HL-60 (cell line): ENCODE data around the gene ATG2B.

Experiments used
- DNase-seq, 2 experiments: peaks; one replicate each; pipeline ENCODE4 v3.0.0-alpha.2; 2010 to 2020; ENCODE audit warnings: low read depth in 1 of 2, low spot score in 1 of 2
- H3K27ac ChIP-seq: fragments of 250-450 bp; sonication (Bioruptor Pico); replicated peaks from 2 replicates; pipeline ENCODE4 v1.5.1; 2020; ENCODE audit warnings: mild to moderate bottlenecking, moderate library complexity
- H3K27me3 ChIP-seq: fragments of 250-450 bp; sonication (Bioruptor Pico); 2 replicates; pipeline ENCODE4 v1.5.1; 2021; ENCODE audit warnings: mild to moderate bottlenecking, moderate library complexity; ENCODE audit not compliant: insufficient read depth, poor library complexity, severe bottlenecking
- H3K4me3 ChIP-seq: replicated peaks from 2 replicates; pipeline ENCODE4 v1.5.1; 2011; ENCODE audit warnings: mild to moderate bottlenecking, control low read depth, low read length; ENCODE audit not compliant: insufficient read depth
- GABPA ChIP-seq: IDR thresholded peaks from 2 replicates; pipeline ENCODE4 v1.6.1; 2012; ENCODE audit warnings: low read depth
- POLR2AphosphoS5 ChIP-seq: IDR thresholded peaks from 2 replicates; pipeline ENCODE4 v1.6.1; 2012; ENCODE audit warnings: low read depth
- SPI1 ChIP-seq: IDR thresholded peaks from 2 replicates; pipeline ENCODE4 v1.6.1; 2012; ENCODE audit warnings: low read depth, mild to moderate bottlenecking, borderline replicate concordance
- TF ChIP-seq, protein P1 (sequence below): IDR thresholded peaks from 2 replicates; pipeline ENCODE4 v1.6.1; 2012; ENCODE audit warnings: low read depth; ENCODE audit not compliant: insufficient replicate concordance
- TF ChIP-seq, protein P2 (sequence below): IDR thresholded peaks from one replicate; pipeline ENCODE4 v1.5.1; 2011; ENCODE audit warnings: low read length, control low read depth, inconsistent platforms; ENCODE audit not compliant: insufficient read depth

ATG2B gene

DNA sequence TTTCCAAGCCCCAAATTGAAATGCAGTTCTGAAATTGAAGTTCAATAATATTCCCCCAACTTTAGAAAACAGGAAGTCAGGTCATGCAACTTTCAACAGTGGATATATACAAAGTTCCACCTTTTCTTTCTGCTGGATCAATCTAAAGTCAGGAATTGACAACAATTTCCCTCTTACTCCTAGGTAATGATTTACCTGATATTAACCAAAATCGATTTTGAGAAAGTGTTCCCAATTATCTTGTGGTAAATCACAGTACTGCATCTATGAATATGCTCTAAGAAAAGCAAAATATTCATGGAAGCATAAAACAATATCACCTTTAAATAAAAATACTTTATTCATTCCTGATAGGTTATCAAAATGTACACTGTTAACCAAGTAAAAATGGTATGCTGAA, 78.7 kb downstream of the ATG2B start:
- TF ChIP-seq SPI1 (peak; percentile 67), GABPA (no peak)
- Histone ChIP-seq H3K4me3 (no peak overlapping the region), H3K27ac (no peak overlapping the region), H3K27me3 (no peaks in the 10 kb centered on the region)
- DNase-seq = no peak

DNA sequence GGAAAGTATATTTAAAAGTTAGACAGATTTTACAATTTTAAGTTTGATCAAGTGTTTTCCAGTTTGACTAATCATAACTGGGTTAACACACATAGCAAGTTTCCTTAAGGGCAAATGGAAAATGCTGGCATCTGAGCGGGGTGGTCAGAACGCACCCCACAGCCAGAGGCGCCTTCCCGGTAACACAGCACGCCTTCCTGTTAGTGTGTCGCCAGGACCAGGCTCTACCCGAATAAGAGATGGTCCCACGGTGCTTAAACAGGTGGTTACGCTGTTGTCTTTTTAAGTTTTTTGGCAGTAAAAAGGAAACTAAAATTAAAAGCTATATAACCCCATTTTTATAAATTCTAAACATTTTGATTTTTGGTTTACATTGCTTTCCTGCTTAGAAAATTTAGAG, 79.1 kb downstream of the ATG2B start:
- Histone ChIP-seq H3K27me3 (no peaks in the 10 kb centered on the region), H3K27ac (no peak overlapping the region), H3K4me3 (no peak overlapping the region)
- TF ChIP-seq POLR2AphosphoS5 (no peak), GABPA (no peak), SPI1 (no peak)
- TF ChIP-seq, protein P1, sequence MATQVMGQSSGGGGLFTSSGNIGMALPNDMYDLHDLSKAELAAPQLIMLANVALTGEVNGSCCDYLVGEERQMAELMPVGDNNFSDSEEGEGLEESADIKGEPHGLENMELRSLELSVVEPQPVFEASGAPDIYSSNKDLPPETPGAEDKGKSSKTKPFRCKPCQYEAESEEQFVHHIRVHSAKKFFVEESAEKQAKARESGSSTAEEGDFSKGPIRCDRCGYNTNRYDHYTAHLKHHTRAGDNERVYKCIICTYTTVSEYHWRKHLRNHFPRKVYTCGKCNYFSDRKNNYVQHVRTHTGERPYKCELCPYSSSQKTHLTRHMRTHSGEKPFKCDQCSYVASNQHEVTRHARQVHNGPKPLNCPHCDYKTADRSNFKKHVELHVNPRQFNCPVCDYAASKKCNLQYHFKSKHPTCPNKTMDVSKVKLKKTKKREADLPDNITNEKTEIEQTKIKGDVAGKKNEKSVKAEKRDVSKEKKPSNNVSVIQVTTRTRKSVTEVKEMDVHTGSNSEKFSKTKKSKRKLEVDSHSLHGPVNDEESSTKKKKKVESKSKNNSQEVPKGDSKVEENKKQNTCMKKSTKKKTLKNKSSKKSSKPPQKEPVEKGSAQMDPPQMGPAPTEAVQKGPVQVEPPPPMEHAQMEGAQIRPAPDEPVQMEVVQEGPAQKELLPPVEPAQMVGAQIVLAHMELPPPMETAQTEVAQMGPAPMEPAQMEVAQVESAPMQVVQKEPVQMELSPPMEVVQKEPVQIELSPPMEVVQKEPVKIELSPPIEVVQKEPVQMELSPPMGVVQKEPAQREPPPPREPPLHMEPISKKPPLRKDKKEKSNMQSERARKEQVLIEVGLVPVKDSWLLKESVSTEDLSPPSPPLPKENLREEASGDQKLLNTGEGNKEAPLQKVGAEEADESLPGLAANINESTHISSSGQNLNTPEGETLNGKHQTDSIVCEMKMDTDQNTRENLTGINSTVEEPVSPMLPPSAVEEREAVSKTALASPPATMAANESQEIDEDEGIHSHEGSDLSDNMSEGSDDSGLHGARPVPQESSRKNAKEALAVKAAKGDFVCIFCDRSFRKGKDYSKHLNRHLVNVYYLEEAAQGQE = no peak
- TF ChIP-seq, protein P2, sequence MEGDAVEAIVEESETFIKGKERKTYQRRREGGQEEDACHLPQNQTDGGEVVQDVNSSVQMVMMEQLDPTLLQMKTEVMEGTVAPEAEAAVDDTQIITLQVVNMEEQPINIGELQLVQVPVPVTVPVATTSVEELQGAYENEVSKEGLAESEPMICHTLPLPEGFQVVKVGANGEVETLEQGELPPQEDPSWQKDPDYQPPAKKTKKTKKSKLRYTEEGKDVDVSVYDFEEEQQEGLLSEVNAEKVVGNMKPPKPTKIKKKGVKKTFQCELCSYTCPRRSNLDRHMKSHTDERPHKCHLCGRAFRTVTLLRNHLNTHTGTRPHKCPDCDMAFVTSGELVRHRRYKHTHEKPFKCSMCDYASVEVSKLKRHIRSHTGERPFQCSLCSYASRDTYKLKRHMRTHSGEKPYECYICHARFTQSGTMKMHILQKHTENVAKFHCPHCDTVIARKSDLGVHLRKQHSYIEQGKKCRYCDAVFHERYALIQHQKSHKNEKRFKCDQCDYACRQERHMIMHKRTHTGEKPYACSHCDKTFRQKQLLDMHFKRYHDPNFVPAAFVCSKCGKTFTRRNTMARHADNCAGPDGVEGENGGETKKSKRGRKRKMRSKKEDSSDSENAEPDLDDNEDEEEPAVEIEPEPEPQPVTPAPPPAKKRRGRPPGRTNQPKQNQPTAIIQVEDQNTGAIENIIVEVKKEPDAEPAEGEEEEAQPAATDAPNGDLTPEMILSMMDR = no peak
- no peak for DNase-seq

DNA sequence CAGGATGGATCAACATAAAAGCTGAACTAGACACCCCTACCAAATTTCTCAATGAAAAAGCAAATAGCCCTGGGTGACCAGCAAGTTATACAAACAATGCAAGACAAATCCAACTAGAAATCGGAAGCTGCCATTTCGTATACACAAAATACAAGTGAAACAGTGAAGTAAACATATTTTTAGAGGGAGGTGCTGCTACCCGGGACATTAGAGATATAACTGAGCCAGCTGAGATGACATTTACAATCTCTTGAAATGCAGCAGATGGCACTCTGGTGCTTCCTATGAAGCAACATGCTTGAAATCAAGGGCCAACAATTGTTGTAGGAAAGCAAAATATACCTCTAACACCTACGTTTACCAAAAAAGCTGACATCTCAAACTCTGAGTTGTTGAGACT, 81.7 kb downstream of the ATG2B start:
- H3K4me3 ChIP-seq = no peak overlapping the region
- no peak overlapping the region for H3K27ac ChIP-seq
- DNase-seq = no peak
- TF ChIP-seq, protein P2 = no peak
- TF ChIP-seq SPI1 (no peak), POLR2AphosphoS5 (no peak), GABPA (no peak)
- TF ChIP-seq, protein P1 = no peak
- no peaks in the 10 kb centered on the region for H3K27me3 ChIP-seq

DNA sequence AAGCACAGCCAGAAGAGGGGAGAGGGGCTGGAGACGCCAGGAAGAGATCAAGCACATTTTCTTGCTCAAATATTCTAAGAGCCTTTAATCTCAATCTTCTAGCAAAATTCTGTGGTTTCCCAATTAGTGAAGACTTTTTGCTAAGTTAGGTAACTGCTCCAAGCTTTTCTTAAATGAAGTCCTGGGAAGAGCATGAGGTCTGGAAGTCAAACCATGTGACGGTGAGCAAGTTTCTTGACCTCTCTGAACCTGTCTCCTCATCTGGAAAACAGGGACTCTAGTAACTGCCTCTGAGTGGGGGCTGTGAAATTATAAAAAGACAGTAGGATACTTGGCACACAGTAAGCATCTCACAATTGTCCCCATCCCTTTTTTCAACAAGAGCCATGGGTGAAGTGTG, 83.0 kb downstream of the ATG2B start:
- Histone ChIP-seq H3K27ac (no peak overlapping the region), H3K4me3 (no peak overlapping the region), H3K27me3 (no peaks in the 10 kb centered on the region)
- TF ChIP-seq SPI1 (no peak), POLR2AphosphoS5 (no peak)
- DNase-seq = no peak

DNA sequence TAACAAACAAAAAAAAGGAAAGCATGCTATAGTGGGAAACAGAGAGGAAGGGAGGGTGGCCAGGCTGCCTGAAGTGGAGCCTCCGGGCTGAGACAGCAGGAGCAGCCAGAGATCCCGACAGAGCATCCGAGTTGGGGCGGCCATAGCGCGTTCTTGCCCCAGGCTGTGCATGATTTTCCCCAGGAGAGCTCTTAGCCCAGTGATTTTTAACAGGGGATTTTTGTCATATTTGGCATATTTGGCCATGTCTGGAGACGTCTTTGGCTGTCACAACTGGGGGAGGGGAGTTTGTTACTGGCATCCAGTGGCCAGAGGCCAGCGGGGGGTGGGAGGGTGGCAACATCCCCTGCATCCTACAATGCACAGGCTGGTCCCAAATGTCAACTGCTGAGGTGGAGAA, 83.6 kb downstream of the ATG2B start:
- TF ChIP-seq SPI1 (no peak), GABPA (no peak), POLR2AphosphoS5 (no peak)
- TF ChIP-seq, protein P2 = no peak
- TF ChIP-seq, protein P1 = no peak
- no peak overlapping the region for H3K4me3 ChIP-seq
- no peaks in the 10 kb centered on the region for H3K27me3 ChIP-seq
- no peak overlapping the region for H3K27ac ChIP-seq
- DNase-seq = no peak
